SK-N-SH treated with all-trans-retinoic acid at 6 μM for 48 hours (cell line): ENCODE data around the gene CTBP2.

Source experiments
- ARNTL ChIP-seq: fragments of 450-650 bp; formaldehyde crosslinking; IDR thresholded peaks from 2 replicates; pipeline ENCODE4 v1.5.0; 2020; ENCODE audit warnings: low read depth, mild to moderate bottlenecking, moderate library complexity, borderline replicate concordance
- CSDC2 ChIP-seq: fragments of 250-450 bp; sonication (Bioruptor Pico); IDR thresholded peaks from 2 replicates; pipeline ENCODE4 v1.5.0; 2020; ENCODE audit warnings: mild to moderate bottlenecking, moderate library complexity
- ESRRG ChIP-seq: fragments of 250-450 bp; sonication (Bioruptor Pico); IDR thresholded peaks from 2 replicates; pipeline ENCODE4 v1.6.1; 2021; ENCODE audit warnings: mild to moderate bottlenecking
- GLIS3 ChIP-seq: fragments of 250-450 bp; sonication (Bioruptor Pico); IDR thresholded peaks from 2 replicates; pipeline ENCODE4 v1.5.0; 2020; ENCODE audit warnings: mild to moderate bottlenecking, moderate library complexity
- ISL1 ChIP-seq: fragments of 250-450 bp; sonication (Bioruptor Pico); IDR thresholded peaks from 2 replicates; pipeline ENCODE4 v2.1.2; 2022; ENCODE audit warnings: mild to moderate bottlenecking, moderate library complexity
- SNAI2 ChIP-seq: fragments of 250-450 bp; sonication (Bioruptor Pico); IDR thresholded peaks from 2 replicates; pipeline ENCODE4 v1.5.0; 2020; ENCODE audit warnings: mild to moderate bottlenecking, moderate library complexity
- TCF4 ChIP-seq: fragments of 250-450 bp; sonication (Bioruptor Pico); IDR thresholded peaks from 2 replicates; pipeline ENCODE4 v1.8.0; 2021; ENCODE audit warnings: mild to moderate bottlenecking, moderate library complexity, borderline replicate concordance
- TOX ChIP-seq: fragments of 250-450 bp; sonication (Bioruptor Pico); IDR thresholded peaks from 2 replicates; pipeline ENCODE4 v1.8.0; 2021; ENCODE audit warnings: mild to moderate bottlenecking, moderate library complexity, borderline replicate concordance
- ZFP30 ChIP-seq: fragments of 450-650 bp; formaldehyde crosslinking; IDR thresholded peaks from 2 replicates; pipeline ENCODE4 v1.5.0; 2022; ENCODE audit warnings: mild to moderate bottlenecking, moderate library complexity
- TF ChIP-seq, protein P1 (sequence below): fragments of 250-450 bp; sonication (Bioruptor Pico); IDR thresholded peaks from 2 replicates; pipeline ENCODE4 v1.8.0; 2020; ENCODE audit warnings: mild to moderate bottlenecking, moderate library complexity, borderline replicate concordance
- TF ChIP-seq, protein P2 (sequence below): fragments of 250-450 bp; sonication (Bioruptor Pico); IDR thresholded peaks from 2 replicates; pipeline ENCODE4 v1.5.1; 2021; ENCODE audit warnings: mild to moderate bottlenecking, moderate library complexity

DNA sequence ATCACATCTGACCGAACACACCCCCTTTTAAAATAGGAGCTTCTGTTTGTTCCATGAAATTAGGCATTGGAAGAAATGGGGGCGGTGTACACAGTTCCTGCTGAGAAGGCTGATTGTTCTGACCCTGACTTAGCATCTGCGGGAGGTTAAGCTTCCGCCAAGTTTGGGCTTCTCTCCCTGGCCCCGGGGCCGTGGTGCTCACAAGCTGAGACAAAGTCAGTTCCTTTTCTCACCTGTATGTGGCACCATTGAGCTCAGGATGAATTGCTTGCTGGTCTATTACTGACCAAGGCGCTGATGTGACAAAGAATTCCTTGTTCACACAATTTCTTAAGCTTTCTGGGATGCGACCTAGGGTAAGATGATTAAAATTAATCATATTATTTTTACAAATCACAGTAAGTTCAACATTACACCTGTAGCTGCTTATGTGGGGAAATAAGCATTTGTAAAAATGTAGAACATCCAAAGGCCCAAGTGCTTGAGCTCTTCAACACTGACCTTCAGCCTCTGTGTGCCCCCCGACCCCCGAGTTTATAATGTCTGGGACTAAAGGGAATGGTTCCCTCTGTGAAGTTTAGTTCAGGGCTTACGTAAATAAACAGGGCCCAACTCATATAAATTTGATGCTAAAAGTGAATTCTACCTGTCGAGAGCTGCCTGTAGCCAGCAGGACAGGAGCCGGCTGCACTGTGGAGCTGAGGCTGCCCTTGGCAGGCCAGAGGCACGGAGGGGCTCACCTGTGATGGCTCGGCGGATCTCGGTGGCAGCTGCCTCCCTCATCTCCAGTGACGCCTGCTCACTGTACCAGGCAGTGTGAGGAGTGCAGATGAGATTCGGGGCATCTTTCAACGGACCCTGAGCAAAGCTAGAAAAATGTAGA is 167.7 kb downstream of the CTBP2 start:
- TF ChIP-seq, protein P1, sequence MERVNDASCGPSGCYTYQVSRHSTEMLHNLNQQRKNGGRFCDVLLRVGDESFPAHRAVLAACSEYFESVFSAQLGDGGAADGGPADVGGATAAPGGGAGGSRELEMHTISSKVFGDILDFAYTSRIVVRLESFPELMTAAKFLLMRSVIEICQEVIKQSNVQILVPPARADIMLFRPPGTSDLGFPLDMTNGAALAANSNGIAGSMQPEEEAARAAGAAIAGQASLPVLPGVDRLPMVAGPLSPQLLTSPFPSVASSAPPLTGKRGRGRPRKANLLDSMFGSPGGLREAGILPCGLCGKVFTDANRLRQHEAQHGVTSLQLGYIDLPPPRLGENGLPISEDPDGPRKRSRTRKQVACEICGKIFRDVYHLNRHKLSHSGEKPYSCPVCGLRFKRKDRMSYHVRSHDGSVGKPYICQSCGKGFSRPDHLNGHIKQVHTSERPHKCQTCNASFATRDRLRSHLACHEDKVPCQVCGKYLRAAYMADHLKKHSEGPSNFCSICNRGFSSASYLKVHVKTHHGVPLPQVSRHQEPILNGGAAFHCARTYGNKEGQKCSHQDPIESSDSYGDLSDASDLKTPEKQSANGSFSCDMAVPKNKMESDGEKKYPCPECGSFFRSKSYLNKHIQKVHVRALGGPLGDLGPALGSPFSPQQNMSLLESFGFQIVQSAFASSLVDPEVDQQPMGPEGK (CRISPR knock-in tag) = no peak
- TF ChIP-seq ARNTL (CRISPR knock-in tag) (no peak), GLIS3 (CRISPR knock-in tag) (no peak), ESRRG (CRISPR knock-in tag) (no peak), CSDC2 (CRISPR knock-in tag) (no peak), ZFP30 (no peak), TOX (CRISPR knock-in tag) (no peak), SNAI2 (CRISPR knock-in tag) (no peak), ISL1 (no peak), TCF4 (CRISPR knock-in tag) (no peak)
- TF ChIP-seq, protein P2, sequence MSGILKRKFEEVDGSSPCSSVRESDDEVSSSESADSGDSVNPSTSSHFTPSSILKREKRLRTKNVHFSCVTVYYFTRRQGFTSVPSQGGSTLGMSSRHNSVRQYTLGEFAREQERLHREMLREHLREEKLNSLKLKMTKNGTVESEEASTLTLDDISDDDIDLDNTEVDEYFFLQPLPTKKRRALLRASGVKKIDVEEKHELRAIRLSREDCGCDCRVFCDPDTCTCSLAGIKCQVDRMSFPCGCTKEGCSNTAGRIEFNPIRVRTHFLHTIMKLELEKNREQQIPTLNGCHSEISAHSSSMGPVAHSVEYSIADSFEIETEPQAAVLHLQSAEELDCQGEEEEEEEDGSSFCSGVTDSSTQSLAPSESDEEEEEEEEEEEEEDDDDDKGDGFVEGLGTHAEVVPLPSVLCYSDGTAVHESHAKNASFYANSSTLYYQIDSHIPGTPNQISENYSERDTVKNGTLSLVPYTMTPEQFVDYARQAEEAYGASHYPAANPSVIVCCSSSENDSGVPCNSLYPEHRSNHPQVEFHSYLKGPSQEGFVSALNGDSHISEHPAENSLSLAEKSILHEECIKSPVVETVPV (CRISPR knock-in tag) = no peak
